Activated naive CD4-positive, alpha-beta T cell treated with anti-CD3 and anti-CD28 coated beads for 36 hours (primary cell): Measurements from ENCODE around the gene RAB1B. TPM values are rescaled to one million over a fixed set of nuclear protein-coding genes. Genes with fewer than 3 reads are reported as not detected.

Experiments used
- CTCF ChIA-PET: fragments of 350-600 bp; sonication (Branson Sonifier 250); formaldehyde crosslinking; loops from one replicate; lab custom pipeline; 2021; ENCODE audit warnings: antibody characterized with exemption; lab: Charles Lee
- DNase-seq: peaks from one replicate; pipeline ENCODE4 v3.0.0-alpha.2; 2020
- H3K27ac Mint-ChIP-seq: one replicate; pipeline ENCODE4 v1.8.0; 2021; ENCODE audit warnings: mild to moderate bottlenecking, mixed read lengths
- H3K27me3 Mint-ChIP-seq: one replicate; pipeline ENCODE4 v1.8.0; 2021; ENCODE audit warnings: low read depth, mixed read lengths
- H3K36me3 Mint-ChIP-seq: one replicate; pipeline ENCODE4 v1.8.0; 2021; ENCODE audit warnings: low read depth, mixed read lengths
- H3K4me1 Mint-ChIP-seq: one replicate; pipeline ENCODE4 v1.8.0; 2021; ENCODE audit warnings: low read depth, mixed read lengths
- H3K4me3 Mint-ChIP-seq: one replicate; pipeline ENCODE4 v1.8.0; 2021; ENCODE audit warnings: mild to moderate bottlenecking, moderate library complexity, mixed read lengths
- H3K9me3 Mint-ChIP-seq: one replicate; pipeline ENCODE4 v1.8.0; 2021; ENCODE audit warnings: mixed read lengths
- intact Hi-C: fragments of 100-400 bp; cut with micrococcal nuclease; formaldehyde crosslinking; loops from one replicate; pipeline ENCODE4 v1.15.1; 2023
- total RNA-seq, 2 experiments: library from RNA; stranded (reverse); gene quantifications; one replicate each; pipeline ENCODE4 v1.2.3, GENCODE V29; 2021

The RAB1B gene
- total RNA-seq, 2 experiments from 2014 or later = 112 to 115 TPM

DNA sequence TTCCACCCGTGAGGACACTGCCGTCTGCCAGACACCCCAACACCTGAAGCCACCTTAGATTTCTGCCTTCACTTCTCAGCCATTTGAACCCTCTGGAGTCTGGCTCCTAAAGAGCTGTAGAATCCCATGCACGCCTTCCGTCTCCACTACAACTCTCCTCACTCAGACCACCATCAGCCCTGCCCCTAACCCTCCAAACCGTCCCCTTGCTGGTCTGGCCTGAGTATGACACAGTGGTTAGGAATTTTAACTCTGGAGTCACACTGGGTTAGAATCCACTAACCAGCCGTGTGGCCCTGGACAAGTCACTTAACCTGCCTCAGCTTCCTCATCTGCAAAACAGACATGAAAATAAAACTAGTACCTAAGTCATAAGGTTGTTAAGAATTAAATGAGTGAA lies 12.6 kb downstream of the RAB1B start:
- peaks cover 22% of the 10 kb centered on the region for H3K4me1 Mint-ChIP-seq
- H3K27ac Mint-ChIP-seq = no peak overlapping the region
- no peaks in the 10 kb centered on the region for H3K27me3 Mint-ChIP-seq
- no peak for DNase-seq
- no peaks in the 10 kb centered on the region for H3K9me3 Mint-ChIP-seq
- CTCF ChIA-PET = interaction anchor here (0.7 to 2.7 kb wide), 5 partner anchors 8 to 59 kb away, joined by 3 to 19 read pairs (median 5); partner anchors contain the start of gene YIF1A
- H3K4me3 Mint-ChIP-seq = no peak overlapping the region
- H3K36me3 Mint-ChIP-seq = peaks cover 2% of the 10 kb centered on the region
- intact Hi-C loops = no loop called here

DNA sequence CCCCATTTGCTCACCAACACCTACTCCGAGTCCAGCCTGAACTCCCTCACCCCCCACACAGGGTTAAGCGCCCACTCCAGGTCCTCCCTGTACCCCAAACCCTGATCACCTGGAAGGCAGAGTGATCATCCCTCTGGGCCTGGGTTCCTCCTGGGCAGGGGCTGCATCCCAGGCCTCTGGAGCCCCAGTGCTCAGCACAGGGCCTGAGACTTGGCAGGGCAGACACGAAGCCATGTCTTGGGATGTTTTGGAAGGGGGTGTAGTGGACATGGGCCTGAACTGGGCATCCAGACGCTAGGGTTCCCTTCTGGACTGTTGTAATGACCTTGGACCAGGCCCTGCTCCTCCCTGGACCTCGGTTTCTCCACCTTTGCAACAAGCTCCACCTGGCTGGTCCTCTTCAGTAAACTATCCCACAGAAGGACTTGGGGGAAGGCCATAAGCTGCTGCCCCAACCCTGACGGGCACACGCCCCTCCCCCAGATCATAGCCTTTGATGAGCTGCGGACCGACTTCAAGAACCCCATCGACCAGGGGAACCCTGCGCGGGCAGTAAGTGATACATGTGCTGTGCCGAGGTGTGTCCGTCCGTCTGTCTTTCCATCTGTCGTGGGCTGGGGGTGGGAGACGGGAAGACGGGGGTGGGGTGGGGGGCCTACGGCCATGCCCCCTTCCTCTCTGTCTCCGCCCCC lies 13.5 kb downstream of the RAB1B start:
- peaks cover 1% of the 10 kb centered on the region for H3K36me3 Mint-ChIP-seq
- peaks cover 24% of the 10 kb centered on the region for H3K4me1 Mint-ChIP-seq
- no peaks in the 10 kb centered on the region for H3K9me3 Mint-ChIP-seq
- DNase-seq = no peak
- H3K27me3 Mint-ChIP-seq = no peaks in the 10 kb centered on the region
- intact Hi-C loops = loop anchor here (1.0 kb wide), 2 partner anchors 14 to 60 kb away; partner anchors contain the start of gene RAB1B
- CTCF ChIA-PET = interaction anchor here (0.5 to 2.4 kb wide), 9 partner anchors 9 to 388 kb away, joined by 3 to 19 read pairs (median 4); no protein-coding TSS in a partner anchor
- H3K27ac Mint-ChIP-seq = no peak overlapping the region
- H3K4me3 Mint-ChIP-seq = no peak overlapping the region

DNA sequence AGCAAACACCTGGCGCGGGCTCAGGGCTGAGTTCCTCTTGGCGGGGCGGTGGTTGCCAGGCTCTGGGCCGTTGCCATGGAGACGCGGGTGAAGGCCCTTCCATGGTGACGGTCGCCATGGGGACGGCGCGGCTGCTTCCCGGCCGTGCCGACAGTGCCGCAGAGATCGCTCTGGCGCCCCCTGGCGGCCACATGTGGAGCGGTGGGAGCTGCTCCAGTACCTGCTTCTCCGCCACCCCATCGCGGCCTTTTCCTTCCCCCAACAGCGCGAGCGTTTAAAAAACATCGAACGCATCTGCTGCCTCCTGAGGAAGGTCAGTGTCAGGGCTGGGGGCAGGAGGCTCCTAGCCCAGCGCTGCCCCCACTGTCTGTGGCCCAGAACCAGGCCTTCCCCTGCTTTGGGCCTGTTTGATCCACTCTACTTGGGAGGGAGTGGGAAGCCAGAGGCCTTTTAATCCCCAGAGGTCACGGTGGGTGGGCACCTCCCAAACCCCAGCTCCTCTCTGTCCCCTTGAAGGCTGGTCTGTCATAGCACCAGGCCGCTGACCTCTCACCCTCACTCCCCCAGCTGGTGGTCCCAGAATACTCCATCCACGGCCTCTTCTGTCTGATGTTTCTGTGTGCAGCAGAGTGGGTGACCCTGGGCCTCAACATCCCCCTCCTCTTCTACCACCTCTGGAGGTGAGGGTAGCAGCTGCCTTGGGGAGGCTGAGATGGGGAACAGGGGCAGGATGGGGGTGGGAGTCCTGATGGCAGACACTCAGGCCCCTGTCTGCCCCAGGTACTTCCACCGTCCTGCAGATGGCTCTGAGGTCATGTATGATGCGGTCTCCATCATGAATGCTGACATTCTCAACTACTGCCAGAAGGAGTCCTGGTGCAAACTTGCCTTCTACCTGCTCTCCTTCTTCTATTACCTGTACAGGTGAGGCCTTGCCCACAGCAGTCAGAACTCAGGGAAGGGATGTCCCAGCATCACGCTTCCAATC lies 14.3 kb downstream of the RAB1B start:
- Mint-ChIP-seq H3K27ac (peak overlapping the region; percentile 59), H3K4me1 (peaks cover 28% of the 10 kb centered on the region), H3K4me3 (no peak overlapping the region), H3K36me3 (no peaks in the 10 kb centered on the region), H3K27me3 (no peaks in the 10 kb centered on the region), H3K9me3 (no peaks in the 10 kb centered on the region)
- peak; percentile 99 for DNase-seq
- intact Hi-C loops = loop anchor here (1.0 kb wide), 2 partner anchors 14 to 60 kb away; partner anchors contain the start of gene RAB1B
- CTCF ChIA-PET = interaction anchor here (0.5 to 2.4 kb wide), 11 partner anchors 10 to 389 kb away, joined by 3 to 19 read pairs (median 4); no protein-coding TSS in a partner anchor

DNA sequence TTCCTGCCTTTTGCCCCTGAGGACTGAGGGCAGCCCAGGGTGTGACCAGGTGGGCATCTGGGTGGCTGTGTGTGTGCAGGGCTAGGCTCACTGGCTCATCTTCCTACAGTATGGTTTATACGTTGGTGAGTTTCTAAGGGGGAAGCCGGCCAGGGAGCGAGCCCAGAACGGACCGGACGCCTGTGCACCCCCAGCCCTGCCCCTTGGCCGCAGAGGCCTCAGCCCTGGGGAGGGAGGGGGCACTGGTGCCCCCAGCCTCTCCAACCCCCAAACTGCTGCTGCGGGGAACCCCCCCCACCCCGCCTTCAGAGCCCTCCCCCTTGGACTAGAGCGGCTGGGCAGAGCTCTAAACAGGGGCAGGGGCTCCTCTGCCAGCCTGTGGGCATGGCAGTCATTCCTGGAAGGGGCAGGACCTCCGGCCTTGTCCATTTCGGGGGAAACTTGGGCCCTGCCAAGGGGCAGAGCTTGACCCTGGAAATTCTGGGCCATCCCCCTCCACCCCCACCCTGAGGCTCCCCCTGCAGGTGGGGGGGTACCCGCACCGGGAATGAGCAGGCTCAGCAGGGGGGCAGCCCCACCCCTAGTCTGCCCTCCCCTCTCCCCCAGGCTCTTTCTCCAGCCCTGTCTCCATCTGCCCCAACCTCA lies 15.1 kb downstream of the RAB1B start:
- no peak for DNase-seq
- Mint-ChIP-seq H3K4me1 (peaks cover 33% of the 10 kb centered on the region), H3K9me3 (no peaks in the 10 kb centered on the region), H3K36me3 (no peaks in the 10 kb centered on the region), H3K4me3 (no peak overlapping the region), H3K27me3 (no peaks in the 10 kb centered on the region), H3K27ac (no peak overlapping the region)
- CTCF ChIA-PET = interaction anchor here (0.9 to 2.4 kb wide), 4 partner anchors 11 to 62 kb away, joined by 3 to 19 read pairs (median 4); no protein-coding TSS in a partner anchor
- intact Hi-C loops = no loop called here

DNA sequence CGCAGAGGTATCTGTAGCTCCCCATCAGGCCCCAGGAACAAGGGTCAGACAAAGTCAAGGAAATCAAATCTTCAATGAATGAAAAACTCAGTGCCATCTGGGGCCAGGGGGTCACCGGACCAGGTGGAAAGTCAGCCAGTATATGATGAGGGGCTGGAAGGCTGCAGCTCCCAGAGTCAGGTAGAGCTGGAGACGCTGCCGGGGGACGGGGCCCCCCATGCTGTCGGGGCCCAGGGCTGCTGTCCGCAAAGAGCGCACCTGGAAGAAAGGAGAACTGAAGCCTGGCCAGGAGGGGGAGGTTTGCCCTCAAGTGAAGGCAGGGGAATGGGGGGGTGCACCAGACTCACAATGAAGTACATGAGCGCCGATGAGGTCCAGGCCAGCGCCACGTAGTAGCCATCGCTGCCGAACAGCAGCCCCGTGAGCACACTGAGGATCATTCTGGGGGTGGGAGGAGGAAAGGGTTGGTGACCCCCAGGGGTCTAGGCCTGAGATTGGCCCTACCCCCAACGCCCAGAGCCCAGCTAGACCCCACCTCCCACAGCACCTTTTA lies 16.2 kb downstream of the RAB1B start:
- no peaks in the 10 kb centered on the region for H3K9me3 Mint-ChIP-seq
- no peak overlapping the region for H3K4me3 Mint-ChIP-seq
- H3K36me3 Mint-ChIP-seq = no peaks in the 10 kb centered on the region
- H3K4me1 Mint-ChIP-seq = peaks cover 33% of the 10 kb centered on the region
- CTCF ChIA-PET = interaction anchor here (0.9 kb wide), 1 partner anchor 63 kb away, joined by 4 read pairs; no protein-coding TSS in a partner anchor
- no peak overlapping the region for H3K27ac Mint-ChIP-seq
- intact Hi-C loops = no loop called here
- H3K27me3 Mint-ChIP-seq = no peaks in the 10 kb centered on the region
- DNase-seq = no peak

DNA sequence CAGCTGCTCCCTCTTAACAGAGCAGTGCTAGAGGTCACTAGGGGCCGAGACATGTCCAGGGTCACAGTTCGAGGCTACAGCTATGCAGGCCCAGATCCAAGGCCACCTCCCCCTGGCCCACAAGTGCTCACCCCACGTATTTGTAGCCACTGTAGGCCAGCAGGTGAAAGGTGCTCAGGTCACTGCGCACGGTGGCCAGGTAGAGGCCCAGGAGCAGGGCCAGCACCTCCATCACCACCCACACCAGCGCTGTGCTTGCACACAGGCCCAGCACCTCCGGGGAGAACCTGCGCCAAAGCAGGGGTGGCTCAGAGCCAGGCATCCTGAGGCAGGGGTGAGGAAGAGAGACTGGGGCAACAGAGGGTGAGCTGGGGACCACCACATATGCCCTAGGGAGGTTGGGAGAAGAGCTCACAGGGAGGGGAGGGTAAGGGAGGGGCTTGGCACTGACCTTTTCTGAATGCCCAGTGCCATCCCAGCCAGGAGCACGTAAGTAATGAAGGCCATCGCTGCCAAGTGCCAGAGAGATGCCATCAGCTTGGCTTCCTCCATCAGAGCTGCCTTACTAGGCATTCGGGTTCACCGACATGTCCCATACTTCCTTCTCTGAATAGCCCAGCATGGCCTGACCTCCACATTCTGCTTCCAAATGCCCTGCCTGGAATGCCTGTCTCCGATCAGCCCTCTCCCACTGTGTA lies 17.0 kb downstream of the RAB1B start:
- no peak overlapping the region for H3K27ac Mint-ChIP-seq
- intact Hi-C loops = no loop called here
- H3K4me3 Mint-ChIP-seq = no peak overlapping the region
- peaks cover 41% of the 10 kb centered on the region for H3K4me1 Mint-ChIP-seq
- H3K36me3 Mint-ChIP-seq = no peaks in the 10 kb centered on the region
- no peaks in the 10 kb centered on the region for H3K9me3 Mint-ChIP-seq
- CTCF ChIA-PET = interaction anchor here (2.4 kb wide), 1 partner anchor 62 kb away, joined by 10 read pairs; no protein-coding TSS in a partner anchor
- peaks cover 2% of the 10 kb centered on the region for H3K27me3 Mint-ChIP-seq
- no peak for DNase-seq

DNA sequence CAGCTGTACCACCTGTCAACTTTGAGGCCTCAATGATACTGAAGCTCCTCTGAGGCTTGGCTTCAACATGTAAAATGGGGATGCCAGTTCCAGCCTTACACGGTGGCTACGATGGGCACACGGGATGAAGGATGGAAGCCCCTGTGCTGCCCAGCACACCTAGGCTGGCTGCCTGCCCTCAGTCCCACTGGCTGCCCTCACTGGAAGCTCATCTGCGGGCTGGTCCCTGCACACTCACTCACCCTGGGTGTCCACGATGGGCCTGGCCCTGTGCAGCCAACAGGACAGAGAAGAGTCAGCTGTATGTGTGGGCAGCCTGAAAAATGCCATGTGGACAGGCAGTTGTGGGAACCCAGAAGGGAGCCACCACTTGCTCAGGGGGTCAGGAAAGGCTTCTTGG lies 18.3 kb downstream of the RAB1B start:
- no peaks in the 10 kb centered on the region for H3K36me3 Mint-ChIP-seq
- no peak overlapping the region for H3K27ac Mint-ChIP-seq
- H3K4me1 Mint-ChIP-seq = peaks cover 43% of the 10 kb centered on the region
- CTCF ChIA-PET = interaction anchor here (0.6 to 2.4 kb wide), 4 partner anchors 26 to 1413 kb away, joined by 3 to 10 read pairs (median 3); no protein-coding TSS in a partner anchor
- DNase-seq = no peak
- peaks cover 5% of the 10 kb centered on the region for H3K27me3 Mint-ChIP-seq
- intact Hi-C loops = no loop called here
- H3K4me3 Mint-ChIP-seq = no peak overlapping the region
- H3K9me3 Mint-ChIP-seq = no peaks in the 10 kb centered on the region

DNA sequence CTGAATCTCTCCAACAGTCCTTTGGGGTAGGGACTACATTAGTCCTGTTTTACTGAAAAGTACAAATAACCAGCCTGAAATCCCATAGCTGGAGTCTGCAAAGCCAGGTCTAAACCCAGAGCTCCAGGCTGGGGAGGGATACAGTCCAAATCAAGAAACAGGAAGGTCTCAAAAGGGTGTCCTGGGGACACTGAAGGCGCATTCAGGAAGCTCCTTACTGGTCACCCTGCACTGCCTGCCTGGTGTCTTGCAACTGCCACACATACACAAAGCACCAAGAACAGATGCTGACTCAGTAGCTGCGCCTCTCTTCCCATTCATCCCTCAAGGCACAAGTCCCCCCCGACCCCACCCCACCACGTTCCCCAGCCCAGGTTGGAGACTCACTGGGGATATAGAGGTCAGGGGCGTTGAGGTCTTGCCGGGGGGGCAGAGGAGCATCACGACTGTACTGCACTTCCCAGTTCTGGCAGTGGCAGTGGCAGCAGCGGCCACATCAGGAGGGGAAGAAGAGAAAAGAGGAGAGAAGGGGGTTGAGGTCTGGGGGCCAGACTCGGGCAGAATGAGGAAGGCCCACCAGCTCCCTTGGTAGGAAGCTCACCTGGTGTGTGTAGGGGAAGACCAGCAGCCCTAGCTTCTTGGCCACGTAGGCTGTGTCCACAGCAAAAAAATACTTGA lies 18.9 kb downstream of the RAB1B start:
- H3K4me3 Mint-ChIP-seq = peak overlapping the region; percentile 55

DNA sequence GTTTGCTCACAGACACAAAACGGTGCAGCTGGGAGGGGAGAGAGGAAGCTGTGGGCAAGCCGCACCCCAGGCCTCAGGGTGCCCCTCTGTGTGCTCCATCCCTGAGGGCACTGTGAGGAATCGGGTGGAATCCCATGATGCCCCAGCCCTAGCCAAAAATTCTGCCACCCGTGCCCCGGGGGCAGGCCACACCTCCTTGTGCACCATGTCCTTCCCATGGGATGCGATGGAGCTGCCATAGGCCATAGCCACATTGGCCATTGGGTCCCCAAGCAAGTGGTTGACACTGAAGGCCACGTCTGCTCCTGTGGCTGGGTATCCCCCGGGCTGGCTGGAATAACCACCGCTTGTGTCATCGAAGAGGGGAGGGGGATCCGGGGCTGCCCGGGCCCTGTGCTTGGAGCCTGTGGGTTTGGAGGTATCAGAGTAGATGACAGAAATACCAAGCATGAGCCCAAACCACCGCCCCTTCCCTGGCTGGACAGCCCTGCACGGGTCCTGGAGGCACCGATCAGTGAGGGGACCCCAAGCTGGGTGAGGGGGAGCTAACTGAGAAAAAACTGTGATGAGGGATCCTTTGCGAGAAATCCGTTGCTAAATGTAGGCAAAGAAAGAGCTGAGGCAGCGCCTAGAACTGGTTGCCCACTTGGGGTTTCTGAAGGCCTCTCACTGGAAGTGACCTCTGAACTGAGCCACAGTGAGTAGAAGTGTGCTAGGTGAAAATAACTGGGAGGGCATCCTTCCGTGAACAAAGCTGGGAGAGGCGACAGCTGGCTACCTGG lies 19.6 kb downstream of the RAB1B start:
- H3K4me1 Mint-ChIP-seq = peaks cover 37% of the 10 kb centered on the region
- H3K27ac Mint-ChIP-seq = peak overlapping the region; percentile 70
- CTCF ChIA-PET = interaction anchor here (1.0 to 1.6 kb wide), 3 partner anchors 8 to 66 kb away, joined by 3 to 7 read pairs (median 5); no protein-coding TSS in a partner anchor
- DNase-seq = no peak
- H3K9me3 Mint-ChIP-seq = no peaks in the 10 kb centered on the region
- H3K4me3 Mint-ChIP-seq = peak overlapping the region; percentile 81
- intact Hi-C loops = loop anchor here (2.0 kb wide), 1 partner anchor 193 kb away; the partner anchor contains the start of gene DPP3
- H3K27me3 Mint-ChIP-seq = peaks cover 12% of the 10 kb centered on the region
- H3K36me3 Mint-ChIP-seq = no peaks in the 10 kb centered on the region

More for the DNA sequence above, 18.9 kb downstream of the RAB1B start:
- CTCF ChIA-PET = interaction anchor here (0.6 to 2.4 kb wide), 3 partner anchors 25 to 64 kb away, joined by 3 to 10 read pairs (median 3); no protein-coding TSS in a partner anchor
- H3K9me3 Mint-ChIP-seq = no peaks in the 10 kb centered on the region
- DNase-seq = no peak
- H3K27me3 Mint-ChIP-seq = peaks cover 5% of the 10 kb centered on the region
- no peaks in the 10 kb centered on the region for H3K36me3 Mint-ChIP-seq
- peaks cover 39% of the 10 kb centered on the region for H3K4me1 Mint-ChIP-seq
- intact Hi-C loops = no loop called here
- no peak overlapping the region for H3K27ac Mint-ChIP-seq
